Fibroblast of the conjunctiva (primary cell): ENCODE results near the gene USP53.
"Not testable (repeated sequence)": the region's sequence is repeated elsewhere in the genome, so short reads cannot be mapped to it uniquely, and the experiment has no call there.

Experiments used
- DNase-seq: peaks from one replicate; pipeline ENCODE4 v3.0.0-alpha.2; 2010; ENCODE audit warnings: low read depth

The USP53 gene

DNA sequence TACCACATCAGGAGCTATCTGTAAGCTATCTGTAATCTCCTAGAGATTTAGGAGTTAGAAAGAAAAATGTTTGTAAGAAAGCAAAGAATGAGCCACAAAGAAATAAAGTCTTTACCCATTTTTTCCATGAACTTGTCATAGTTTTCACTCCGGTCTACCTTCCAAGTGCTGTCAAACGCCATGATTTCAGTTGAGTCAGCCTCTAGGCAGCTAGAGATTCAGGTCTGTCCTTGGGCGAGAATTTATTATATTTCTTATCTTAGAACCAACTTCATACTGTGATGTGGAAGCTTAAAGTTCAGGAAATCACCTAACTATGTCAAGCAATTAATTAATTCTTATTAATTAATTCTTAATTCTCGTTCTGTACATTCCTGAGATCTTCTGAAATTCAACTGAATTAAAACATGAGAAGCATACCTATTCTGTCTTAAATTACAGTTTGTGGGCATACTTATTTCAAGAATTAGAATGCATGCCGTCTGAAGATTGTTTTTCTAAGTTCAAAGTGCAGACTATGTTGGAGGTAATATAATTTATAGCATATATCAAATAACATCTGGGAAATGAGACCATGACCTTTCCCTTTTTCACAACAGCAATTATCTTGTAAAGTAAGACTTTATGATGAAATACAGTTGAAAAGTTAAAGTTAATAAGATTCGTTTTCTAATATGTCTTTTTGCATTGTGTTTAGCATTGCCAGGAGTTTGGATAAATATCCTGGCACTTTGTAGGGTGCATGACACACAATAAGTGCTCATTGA is 109.6 kb downstream of the USP53 start, which contains the start of gene FABP2:
Gene FABP2 (minus strand): TSS at position 218 of the 767 bp plus-strand sequence. CDS start 36 bp downstream, at position 182.
- no peak for DNase-seq

DNA sequence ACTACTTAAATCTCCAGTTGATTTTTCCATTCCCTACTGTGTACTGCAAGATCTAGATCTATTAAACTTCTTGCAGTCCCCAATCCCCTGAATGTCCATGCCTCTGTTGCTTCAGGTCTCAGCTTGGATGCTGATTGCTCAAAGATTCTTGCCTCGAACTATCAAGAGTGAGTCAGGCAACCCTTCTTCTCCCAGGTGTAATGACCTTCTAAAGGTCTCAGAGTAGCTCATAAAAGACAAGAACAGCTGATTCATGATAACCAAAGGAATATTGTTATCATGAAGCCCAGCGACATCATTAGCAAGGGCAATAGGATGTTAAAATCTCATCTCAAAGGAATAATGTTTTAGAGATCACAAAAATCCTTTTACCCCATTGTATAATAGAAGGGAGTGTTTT is 116.2 kb downstream of the USP53 start:
- DNase-seq: no peak

DNA sequence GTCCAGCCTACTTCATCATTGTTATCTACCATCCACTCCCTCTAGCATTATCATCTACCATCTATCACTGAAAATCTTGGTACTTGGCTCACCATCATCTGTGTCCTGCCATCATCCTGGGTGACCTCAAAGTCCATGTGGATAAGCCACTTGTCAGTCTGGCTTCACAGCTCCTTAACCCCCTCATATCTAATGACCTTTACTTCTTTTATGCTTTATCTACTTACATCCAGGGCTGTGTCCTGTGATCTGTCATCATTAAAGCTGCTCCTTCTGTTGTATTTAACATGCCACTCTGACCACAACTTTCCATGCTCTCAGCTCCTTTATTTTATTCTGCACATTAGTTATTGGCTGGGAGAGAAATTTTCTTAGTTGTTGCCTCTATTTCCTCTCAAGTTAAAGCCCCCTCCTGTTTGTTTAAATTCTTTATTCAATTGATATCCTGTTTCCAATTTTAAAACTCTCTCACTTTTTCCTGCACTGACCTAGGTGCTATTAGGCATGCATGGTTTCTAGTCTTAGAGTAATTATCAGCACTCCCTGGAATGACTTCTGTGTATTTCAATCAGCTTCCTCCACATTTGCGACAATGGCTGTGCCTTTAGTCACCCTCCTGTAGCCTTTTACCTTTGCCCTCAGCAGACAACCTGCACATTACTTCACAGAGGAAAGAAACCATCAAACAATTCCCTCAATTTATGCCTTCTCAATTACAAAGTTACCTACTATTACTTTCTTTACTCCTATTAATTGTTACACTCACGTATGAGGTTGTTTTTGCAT is 117.5 kb downstream of the USP53 start:
- no peak for DNase-seq

DNA sequence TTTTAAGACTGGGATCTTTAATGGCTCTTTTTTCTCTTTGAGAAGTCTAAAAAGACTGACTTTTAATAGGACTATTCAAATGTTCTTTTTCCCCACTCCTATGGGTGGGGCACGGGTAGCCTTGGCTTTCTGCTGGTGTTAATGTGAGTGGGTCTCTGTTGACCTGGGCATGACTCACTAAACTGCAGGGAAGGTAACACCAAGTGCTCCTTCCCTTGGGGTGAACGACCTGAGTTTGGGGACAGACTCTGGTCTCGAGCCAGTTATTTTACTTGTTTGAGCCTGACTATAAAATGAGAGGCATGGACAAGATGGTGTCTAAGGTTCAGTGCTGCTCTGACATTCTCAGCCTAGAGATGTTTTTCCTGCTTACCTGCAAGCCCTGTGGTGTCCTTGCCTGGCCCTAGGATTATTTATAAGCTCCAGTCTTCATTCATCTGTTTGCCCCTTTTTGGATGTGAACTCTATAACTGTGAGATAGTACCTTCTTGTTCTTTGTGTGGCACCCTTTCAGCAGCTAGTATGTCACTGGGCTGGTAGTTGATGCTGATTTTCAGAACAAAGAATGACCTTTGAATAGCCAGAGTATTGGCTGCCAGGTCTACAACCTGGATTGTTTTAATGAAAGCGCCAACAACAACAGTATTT is 123.9 kb downstream of the USP53 start:
- DNase-seq: not testable (repeated sequence)

DNA sequence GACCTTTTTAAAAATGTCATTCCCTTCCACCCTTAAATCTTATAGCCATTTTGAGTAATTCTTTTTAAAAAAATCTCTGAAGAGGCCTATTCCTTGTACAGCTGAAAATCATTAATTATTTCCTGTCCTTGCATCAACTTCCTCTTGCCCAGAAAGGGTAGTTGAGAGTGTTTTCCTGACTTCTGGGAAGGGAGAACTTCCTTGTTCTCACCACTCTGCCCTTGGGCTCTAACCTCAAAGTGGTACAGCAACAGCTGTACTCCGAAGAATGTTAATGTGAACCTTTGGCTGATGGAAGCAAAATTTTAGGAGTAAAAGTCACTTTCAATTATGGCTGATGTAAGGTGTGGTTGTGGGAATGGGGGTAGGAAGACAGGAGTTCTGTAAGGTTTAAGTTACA is 124.5 kb downstream of the USP53 start:
- peak; percentile 22 for DNase-seq

DNA sequence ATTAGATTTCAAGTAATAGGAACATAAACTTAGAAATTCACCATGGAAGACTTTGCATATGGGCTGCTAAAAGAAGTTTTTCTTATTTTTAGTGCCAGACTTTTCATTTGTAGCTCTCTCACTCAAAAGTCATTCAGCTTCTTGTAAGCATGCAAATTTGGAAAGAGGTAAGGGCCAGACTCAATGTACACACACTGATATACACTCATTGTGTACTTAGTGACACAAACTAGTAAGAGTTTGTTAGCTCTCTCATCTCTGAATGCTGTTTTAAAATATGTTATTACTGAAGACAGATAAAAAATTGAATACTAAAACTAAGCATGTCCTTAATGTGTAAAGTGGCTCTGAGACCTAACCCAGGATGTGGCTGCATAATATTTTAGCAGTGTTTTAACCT is 127.4 kb downstream of the USP53 start:
- DNase-seq: not testable (repeated sequence)

DNA sequence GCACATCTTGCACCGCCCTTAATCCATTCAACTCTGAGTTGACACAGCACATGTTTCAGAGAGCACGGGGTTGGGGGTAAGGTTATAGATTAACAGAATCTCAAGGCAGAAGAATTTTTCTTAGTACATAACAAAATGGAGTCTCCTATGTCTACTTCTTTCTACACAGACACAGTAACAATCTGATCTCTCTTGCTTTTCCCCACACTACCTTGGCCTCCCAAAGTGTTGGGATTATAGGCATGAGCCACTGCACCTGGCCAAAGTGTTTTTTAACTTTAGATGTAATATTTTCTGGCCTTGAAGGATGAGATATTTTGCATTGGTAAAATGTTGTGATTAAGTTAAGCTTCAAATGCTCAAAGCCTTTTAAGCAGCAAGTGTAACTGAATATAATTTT is 130.8 kb downstream of the USP53 start:
- DNase-seq: not testable (repeated sequence)
